ENCODE results near the gene CCR5.
A peak's percentile ranks its signal among the peaks of the same experiment; 100 is the strongest.

CCR5 gene

GRCh38 chr3:46358466-46358865 lies 12.3 kb upstream of the CCR5 start:
- DNase-seq (ENCODE audit: extremely low read depth in 1 of 2, low read depth in 1 of 2) = no peak

GRCh38 chr3:46359733-46360493 lies 10.8 kb upstream of the CCR5 start:
- DNase-seq (ENCODE audit: extremely low read depth in 1 of 2, low read depth in 1 of 2) = peak in 1 of 2 donors; percentile 41

GRCh38 chr3:46360907-46361306 lies 9.8 kb upstream of the CCR5 start:
- no peak for DNase-seq (ENCODE audit: extremely low read depth in 1 of 2, low read depth in 1 of 2)

GRCh38 chr3:46361408-46362283 lies 9.1 kb upstream of the CCR5 start:
- DNase-seq (ENCODE audit: extremely low read depth in 1 of 2, low read depth in 1 of 2) = no peak

- no peak for DNase-seq (ENCODE audit: extremely low read depth in 1 of 2, low read depth in 1 of 2)
These were observed 5.7 kb upstream of the CCR5 start for GRCh38 chr3:46365041-46365440.

- DNase-seq (ENCODE audit: extremely low read depth in 1 of 2, low read depth in 1 of 2) = no peak
These were observed 4.8 kb upstream of the CCR5 start for GRCh38 chr3:46365737-46366524.

GRCh38 chr3:46367811-46368210 lies 2.9 kb upstream of the CCR5 start:
- DNase-seq (ENCODE audit: extremely low read depth in 1 of 2, low read depth in 1 of 2) = no peak

- peak; percentile 37 to 42 for DNase-seq (ENCODE audit: extremely low read depth in 1 of 2, low read depth in 1 of 2)
These were observed 2.2 kb upstream of the CCR5 start for GRCh38 chr3:46368569-46368968.

- no peak for DNase-seq (ENCODE audit: extremely low read depth in 1 of 2, low read depth in 1 of 2)
These were observed 1.6 kb upstream of the CCR5 start for GRCh38 chr3:46369151-46369550.

GRCh38 chr3:46369675-46370132 lies 1.0 kb upstream of the CCR5 start:
- DNase-seq (ENCODE audit: extremely low read depth in 1 of 2, low read depth in 1 of 2) = peak; percentile 26 to 42

- no peak for DNase-seq (ENCODE audit: extremely low read depth in 1 of 2, low read depth in 1 of 2)
These were observed 984 bp downstream of the CCR5 start for GRCh38 chr3:46371519-46372340.

GRCh38 chr3:46372492-46373359 lies 2.0 kb downstream of the CCR5 start:
- no peak for DNase-seq (ENCODE audit: extremely low read depth in 1 of 2, low read depth in 1 of 2)

- DNase-seq (ENCODE audit: extremely low read depth in 1 of 2, low read depth in 1 of 2) = no peak
These were observed 4.0 kb downstream of the CCR5 start for GRCh38 chr3:46374755-46375154.

GRCh38 chr3:46375218-46375617 lies 4.5 kb downstream of the CCR5 start:
- no peak for DNase-seq (ENCODE audit: extremely low read depth in 1 of 2, low read depth in 1 of 2)

GRCh38 chr3:46375814-46376213 lies 5.1 kb downstream of the CCR5 start:
- no peak for DNase-seq (ENCODE audit: extremely low read depth in 1 of 2, low read depth in 1 of 2)

- DNase-seq (ENCODE audit: extremely low read depth in 1 of 2, low read depth in 1 of 2) = peak; percentile 47 to 50
These were observed 7.7 kb downstream of the CCR5 start for GRCh38 chr3:46378426-46378942.

GRCh38 chr3:46380471-46381221 lies 9.9 kb downstream of the CCR5 start:
- DNase-seq (ENCODE audit: extremely low read depth in 1 of 2, low read depth in 1 of 2) = no peak

- no peak for DNase-seq (ENCODE audit: extremely low read depth in 1 of 2, low read depth in 1 of 2)
These were observed 10.9 kb downstream of the CCR5 start for GRCh38 chr3:46381625-46382024.

Measured in stimulated activated CD8-positive, alpha-beta memory T cell treated with anti-CD3 and anti-CD28 coated beads, Interleukin-7, amount 100 ng/mL, for 48 hours (primary cell).